ENCODE results near the gene GALNT14.

The GALNT14 gene

DNA sequence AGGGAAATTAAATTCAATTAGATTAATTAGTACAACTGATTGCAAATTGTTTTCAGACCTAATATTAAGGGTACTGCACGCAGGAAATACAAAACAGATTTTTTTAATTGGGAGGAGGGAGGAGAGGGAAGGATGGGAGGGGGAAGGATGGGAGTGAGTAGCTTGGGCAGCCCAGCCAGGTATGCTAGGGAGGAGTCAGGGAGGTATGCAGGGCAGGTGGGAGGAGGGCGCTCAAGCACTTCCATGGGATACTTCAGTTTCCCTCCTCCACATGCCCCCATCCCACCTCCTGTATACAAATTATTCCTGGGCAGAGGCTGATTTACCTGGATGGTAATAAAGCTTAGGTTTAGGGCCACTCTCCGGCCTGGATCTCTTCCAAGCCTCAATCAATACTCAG lies 254.4 kb downstream of the GALNT14 start:
- no peak for ATAC-seq
- TF ChIP-seq, protein P1, sequence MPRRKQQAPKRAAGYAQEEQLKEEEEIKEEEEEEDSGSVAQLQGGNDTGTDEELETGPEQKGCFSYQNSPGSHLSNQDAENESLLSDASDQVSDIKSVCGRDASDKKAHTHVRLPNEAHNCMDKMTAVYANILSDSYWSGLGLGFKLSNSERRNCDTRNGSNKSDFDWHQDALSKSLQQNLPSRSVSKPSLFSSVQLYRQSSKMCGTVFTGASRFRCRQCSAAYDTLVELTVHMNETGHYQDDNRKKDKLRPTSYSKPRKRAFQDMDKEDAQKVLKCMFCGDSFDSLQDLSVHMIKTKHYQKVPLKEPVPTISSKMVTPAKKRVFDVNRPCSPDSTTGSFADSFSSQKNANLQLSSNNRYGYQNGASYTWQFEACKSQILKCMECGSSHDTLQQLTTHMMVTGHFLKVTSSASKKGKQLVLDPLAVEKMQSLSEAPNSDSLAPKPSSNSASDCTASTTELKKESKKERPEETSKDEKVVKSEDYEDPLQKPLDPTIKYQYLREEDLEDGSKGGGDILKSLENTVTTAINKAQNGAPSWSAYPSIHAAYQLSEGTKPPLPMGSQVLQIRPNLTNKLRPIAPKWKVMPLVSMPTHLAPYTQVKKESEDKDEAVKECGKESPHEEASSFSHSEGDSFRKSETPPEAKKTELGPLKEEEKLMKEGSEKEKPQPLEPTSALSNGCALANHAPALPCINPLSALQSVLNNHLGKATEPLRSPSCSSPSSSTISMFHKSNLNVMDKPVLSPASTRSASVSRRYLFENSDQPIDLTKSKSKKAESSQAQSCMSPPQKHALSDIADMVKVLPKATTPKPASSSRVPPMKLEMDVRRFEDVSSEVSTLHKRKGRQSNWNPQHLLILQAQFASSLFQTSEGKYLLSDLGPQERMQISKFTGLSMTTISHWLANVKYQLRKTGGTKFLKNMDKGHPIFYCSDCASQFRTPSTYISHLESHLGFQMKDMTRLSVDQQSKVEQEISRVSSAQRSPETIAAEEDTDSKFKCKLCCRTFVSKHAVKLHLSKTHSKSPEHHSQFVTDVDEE (CRISPR knock-in tag; IDR thresholded peaks at IDR 0.05), result no peak
- TF ChIP-seq, protein P2, sequence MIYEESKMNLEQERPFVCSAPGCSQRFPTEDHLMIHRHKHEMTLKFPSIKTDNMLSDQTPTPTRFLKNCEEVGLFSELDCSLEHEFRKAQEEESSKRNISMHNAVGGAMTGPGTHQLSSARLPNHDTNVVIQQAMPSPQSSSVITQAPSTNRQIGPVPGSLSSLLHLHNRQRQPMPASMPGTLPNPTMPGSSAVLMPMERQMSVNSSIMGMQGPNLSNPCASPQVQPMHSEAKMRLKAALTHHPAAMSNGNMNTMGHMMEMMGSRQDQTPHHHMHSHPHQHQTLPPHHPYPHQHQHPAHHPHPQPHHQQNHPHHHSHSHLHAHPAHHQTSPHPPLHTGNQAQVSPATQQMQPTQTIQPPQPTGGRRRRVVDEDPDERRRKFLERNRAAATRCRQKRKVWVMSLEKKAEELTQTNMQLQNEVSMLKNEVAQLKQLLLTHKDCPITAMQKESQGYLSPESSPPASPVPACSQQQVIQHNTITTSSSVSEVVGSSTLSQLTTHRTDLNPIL (CRISPR knock-in tag; IDR thresholded peaks at IDR 0.05; ENCODE audit: low read depth), result no peak
- no peak for TF ChIP-seq ZFP3 (CRISPR knock-in tag; IDR thresholded peaks at IDR 0.05)

DNA sequence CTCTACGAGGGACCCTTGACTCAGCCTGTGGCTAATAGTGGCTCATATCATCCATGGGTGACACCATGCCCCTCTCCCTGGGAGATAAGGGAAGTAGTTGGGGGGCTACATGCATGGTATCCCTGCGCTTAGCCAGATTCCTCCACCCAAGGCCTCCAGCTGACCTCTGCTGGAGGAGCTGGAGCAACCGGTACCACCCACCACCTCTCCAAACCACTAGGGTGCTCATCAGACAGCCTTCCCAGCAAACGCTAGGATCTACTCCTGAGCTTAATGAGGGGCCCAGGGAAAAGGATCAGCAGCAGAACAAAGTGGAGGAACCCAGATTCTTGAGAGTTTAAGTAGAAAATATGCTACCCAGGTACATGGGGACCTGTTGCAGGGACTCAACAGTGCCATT lies 255.1 kb downstream of the GALNT14 start:
- no peak for TF ChIP-seq SNAI2 (CRISPR knock-in tag; IDR thresholded peaks at IDR 0.05)
- no peak for TF ChIP-seq ZNF565 (CRISPR knock-in tag; conservative IDR thresholded peaks at IDR 0.05; ENCODE audit: low read depth)
- no peak for ATAC-seq

DNA sequence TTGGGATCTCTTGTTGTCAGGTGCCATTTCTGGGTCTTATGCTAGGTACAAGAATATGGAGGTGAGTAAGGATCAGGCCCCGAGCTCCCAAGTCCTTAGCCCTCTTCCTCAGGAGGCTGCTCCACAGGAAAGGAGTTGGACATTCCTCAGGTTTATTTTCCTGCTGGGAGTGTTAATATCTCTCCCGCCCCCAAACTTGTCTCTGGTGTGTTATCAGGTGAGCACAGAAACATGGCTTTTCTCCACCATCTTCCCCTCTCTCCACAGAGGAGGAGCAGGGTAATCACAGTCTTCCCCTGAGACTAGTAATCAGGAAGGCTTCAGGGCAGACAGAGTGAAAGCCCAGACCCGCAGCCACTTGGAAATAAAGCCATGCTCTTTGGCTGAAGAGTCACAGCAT lies 257.7 kb downstream of the GALNT14 start:
- ATAC-seq, result no peak
- TF ChIP-seq ZNF565 (CRISPR knock-in tag; conservative IDR thresholded peaks at IDR 0.05; ENCODE audit: low read depth), result no peak
- no peak for TF ChIP-seq ZNF8 (CRISPR knock-in tag; IDR thresholded peaks at IDR 0.05)
- TF ChIP-seq, protein P3, sequence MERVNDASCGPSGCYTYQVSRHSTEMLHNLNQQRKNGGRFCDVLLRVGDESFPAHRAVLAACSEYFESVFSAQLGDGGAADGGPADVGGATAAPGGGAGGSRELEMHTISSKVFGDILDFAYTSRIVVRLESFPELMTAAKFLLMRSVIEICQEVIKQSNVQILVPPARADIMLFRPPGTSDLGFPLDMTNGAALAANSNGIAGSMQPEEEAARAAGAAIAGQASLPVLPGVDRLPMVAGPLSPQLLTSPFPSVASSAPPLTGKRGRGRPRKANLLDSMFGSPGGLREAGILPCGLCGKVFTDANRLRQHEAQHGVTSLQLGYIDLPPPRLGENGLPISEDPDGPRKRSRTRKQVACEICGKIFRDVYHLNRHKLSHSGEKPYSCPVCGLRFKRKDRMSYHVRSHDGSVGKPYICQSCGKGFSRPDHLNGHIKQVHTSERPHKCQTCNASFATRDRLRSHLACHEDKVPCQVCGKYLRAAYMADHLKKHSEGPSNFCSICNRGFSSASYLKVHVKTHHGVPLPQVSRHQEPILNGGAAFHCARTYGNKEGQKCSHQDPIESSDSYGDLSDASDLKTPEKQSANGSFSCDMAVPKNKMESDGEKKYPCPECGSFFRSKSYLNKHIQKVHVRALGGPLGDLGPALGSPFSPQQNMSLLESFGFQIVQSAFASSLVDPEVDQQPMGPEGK (CRISPR knock-in tag; IDR thresholded peaks at IDR 0.05; ENCODE audit: borderline replicate concordance), result no peak
- no peak for TF ChIP-seq CSDC2 (CRISPR knock-in tag; IDR thresholded peaks at IDR 0.05)
- TF ChIP-seq, protein P1 (CRISPR knock-in tag; IDR thresholded peaks at IDR 0.05), result no peak
- no peak for TF ChIP-seq ISL1 (CRISPR knock-in tag; IDR thresholded peaks at IDR 0.05)
- TF ChIP-seq ZNF70 (CRISPR knock-in tag; IDR thresholded peaks at IDR 0.05), result no peak
- no peak for TF ChIP-seq ZFP3 (CRISPR knock-in tag; IDR thresholded peaks at IDR 0.05)
- TF ChIP-seq TCF4 (CRISPR knock-in tag; IDR thresholded peaks at IDR 0.05; ENCODE audit: borderline replicate concordance), result no peak
- TF ChIP-seq ESRRG (CRISPR knock-in tag; IDR thresholded peaks at IDR 0.05), result no peak
- TF ChIP-seq RARB (CRISPR knock-in tag; IDR thresholded peaks at IDR 0.05), result no peak
- TF ChIP-seq ZC3H10 (CRISPR knock-in tag; IDR thresholded peaks at IDR 0.05), result no peak
- TF ChIP-seq, protein P4, sequence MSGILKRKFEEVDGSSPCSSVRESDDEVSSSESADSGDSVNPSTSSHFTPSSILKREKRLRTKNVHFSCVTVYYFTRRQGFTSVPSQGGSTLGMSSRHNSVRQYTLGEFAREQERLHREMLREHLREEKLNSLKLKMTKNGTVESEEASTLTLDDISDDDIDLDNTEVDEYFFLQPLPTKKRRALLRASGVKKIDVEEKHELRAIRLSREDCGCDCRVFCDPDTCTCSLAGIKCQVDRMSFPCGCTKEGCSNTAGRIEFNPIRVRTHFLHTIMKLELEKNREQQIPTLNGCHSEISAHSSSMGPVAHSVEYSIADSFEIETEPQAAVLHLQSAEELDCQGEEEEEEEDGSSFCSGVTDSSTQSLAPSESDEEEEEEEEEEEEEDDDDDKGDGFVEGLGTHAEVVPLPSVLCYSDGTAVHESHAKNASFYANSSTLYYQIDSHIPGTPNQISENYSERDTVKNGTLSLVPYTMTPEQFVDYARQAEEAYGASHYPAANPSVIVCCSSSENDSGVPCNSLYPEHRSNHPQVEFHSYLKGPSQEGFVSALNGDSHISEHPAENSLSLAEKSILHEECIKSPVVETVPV (CRISPR knock-in tag; IDR thresholded peaks at IDR 0.05), result no peak
- TF ChIP-seq, protein P5, sequence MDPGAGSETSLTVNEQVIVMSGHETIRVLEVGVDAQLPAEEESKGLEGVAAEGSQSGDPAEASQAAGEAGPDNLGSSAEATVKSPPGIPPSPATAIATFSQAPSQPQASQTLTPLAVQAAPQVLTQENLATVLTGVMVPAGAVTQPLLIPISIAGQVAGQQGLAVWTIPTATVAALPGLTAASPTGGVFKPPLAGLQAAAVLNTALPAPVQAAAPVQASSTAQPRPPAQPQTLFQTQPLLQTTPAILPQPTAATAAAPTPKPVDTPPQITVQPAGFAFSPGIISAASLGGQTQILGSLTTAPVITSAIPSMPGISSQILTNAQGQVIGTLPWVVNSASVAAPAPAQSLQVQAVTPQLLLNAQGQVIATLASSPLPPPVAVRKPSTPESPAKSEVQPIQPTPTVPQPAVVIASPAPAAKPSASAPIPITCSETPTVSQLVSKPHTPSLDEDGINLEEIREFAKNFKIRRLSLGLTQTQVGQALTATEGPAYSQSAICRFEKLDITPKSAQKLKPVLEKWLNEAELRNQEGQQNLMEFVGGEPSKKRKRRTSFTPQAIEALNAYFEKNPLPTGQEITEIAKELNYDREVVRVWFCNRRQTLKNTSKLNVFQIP (CRISPR knock-in tag; IDR thresholded peaks at IDR 0.05; ENCODE audit: borderline replicate concordance, low read depth), result no peak
- TF ChIP-seq ZFP30 (CRISPR knock-in tag; IDR thresholded peaks at IDR 0.05), result no peak
